ENCODE results near the gene ARFGAP3. TPM values are rescaled to one million over a fixed set of nuclear protein-coding genes. Genes with fewer than 3 reads are reported as not detected.

The ARFGAP3 gene
- total RNA-seq, 1 donor from 2014 or later, result 39.9 TPM

DNA sequence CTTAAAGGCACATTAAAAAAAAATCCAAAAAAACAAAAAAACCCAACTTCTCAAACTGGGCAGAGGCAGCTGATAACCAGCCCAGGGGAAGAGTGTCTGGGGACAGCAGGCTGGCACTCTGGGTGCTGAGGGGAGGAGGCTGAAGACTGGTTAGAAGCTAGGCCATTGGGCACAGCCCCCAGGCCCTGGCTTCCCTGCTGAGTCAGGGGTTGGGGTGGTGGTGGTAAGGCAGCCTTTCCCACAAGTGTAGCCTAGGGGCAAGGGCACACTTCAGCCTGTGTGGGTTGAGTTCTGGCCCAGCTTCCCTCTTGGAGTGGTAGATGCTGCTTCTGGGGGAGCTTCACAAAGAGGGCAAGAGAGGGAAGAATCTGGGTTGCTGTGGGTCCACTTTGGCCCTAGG lies 16.3 kb upstream of the ARFGAP3 start:
- H3K27ac ChIP-seq, result no peak overlapping the region
- intact Hi-C loops (cut with DNase I), result no loop called here
- TF ChIP-seq, protein P1, sequence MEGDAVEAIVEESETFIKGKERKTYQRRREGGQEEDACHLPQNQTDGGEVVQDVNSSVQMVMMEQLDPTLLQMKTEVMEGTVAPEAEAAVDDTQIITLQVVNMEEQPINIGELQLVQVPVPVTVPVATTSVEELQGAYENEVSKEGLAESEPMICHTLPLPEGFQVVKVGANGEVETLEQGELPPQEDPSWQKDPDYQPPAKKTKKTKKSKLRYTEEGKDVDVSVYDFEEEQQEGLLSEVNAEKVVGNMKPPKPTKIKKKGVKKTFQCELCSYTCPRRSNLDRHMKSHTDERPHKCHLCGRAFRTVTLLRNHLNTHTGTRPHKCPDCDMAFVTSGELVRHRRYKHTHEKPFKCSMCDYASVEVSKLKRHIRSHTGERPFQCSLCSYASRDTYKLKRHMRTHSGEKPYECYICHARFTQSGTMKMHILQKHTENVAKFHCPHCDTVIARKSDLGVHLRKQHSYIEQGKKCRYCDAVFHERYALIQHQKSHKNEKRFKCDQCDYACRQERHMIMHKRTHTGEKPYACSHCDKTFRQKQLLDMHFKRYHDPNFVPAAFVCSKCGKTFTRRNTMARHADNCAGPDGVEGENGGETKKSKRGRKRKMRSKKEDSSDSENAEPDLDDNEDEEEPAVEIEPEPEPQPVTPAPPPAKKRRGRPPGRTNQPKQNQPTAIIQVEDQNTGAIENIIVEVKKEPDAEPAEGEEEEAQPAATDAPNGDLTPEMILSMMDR (IDR thresholded peaks at IDR 0.05), result no peak
- H3K9me3 ChIP-seq, result no peaks in the 10 kb centered on the region
- ATAC-seq (no peak), DNase-seq (no peak)
- no peak overlapping the region for H3K4me3 ChIP-seq
- H3K36me3 ChIP-seq, result peaks cover 92% of the 10 kb centered on the region
- H3K27me3 ChIP-seq (ENCODE audit: low read depth), result no peaks in the 10 kb centered on the region
- H3K4me1 ChIP-seq, result peaks cover 13% of the 10 kb centered on the region

DNA sequence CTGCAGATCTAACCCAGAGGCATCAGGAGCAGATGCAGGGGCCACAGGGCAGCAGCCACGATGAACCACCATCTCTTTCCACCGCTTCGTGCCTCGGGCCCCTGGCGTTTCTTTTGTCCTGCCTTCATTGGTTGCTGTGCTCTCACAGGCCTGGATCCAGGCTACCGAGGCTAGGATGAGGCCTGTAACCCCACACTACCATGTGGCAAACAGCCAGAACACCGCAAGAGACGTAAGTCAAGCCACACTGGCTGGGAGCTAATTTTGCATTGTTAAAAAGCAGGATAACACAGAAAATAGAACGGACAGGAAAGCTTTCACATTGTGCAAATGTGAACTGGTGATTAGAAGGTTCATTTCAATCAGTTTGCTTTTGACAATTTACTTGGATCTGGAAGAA lies 15.7 kb upstream of the ARFGAP3 start:
- Histone ChIP-seq H3K4me3 (no peak overlapping the region), H3K4me1 (peaks cover 14% of the 10 kb centered on the region), H3K27me3 (ENCODE audit: low read depth) (no peaks in the 10 kb centered on the region), H3K27ac (no peak overlapping the region), H3K36me3 (peaks cover 87% of the 10 kb centered on the region), H3K9me3 (no peaks in the 10 kb centered on the region)
- ATAC-seq, result no peak
- DNase-seq, result no peak
- TF ChIP-seq, protein P1 (IDR thresholded peaks at IDR 0.05), result no peak
- intact Hi-C loops (cut with DNase I), result no loop called here

DNA sequence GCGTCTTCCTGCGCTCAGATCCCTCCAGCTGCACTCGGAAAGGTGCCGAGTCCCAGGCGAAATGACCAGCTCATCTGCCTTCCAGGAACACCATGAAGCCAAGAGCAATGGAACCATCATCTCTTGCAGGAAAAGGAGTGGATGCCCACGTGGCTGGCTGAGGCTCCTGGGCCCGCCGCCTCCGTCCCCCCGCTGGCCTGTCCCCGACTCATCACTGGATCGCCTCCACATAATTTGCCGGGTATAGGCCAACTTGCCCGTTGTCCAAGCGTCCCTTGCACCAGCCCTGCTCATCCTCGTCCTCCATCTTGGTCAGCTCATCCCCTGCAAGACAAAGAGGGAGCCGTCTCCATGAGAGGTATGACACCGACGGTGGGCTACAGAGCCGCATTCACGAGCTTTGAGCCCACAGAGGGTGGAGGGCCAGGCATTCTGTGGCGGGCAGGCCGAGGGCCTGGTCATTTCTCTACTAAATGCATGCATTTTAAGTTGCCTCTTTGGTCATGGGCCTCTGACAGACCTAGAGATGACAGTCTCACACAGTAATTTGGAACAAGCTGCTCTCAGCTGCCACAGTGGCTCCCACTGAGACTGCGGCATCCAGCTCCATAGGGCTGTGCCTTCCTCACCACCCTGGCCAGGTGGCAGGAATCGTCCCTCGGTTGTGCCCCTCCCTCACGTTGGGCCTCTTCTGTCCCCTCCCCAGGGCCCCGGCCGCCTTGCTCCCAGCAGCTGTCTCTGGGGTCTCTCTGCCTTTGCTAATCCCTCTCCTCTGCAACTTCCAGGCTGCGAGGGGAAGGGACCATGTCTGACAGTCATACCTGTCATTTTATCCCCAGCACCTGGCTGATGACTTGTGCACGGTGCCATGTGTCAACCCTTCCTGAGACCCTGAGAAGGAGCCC lies 14.3 kb upstream of the ARFGAP3 start:
- H3K36me3 ChIP-seq, result peaks cover 73% of the 10 kb centered on the region
- DNase-seq, result no peak

DNA sequence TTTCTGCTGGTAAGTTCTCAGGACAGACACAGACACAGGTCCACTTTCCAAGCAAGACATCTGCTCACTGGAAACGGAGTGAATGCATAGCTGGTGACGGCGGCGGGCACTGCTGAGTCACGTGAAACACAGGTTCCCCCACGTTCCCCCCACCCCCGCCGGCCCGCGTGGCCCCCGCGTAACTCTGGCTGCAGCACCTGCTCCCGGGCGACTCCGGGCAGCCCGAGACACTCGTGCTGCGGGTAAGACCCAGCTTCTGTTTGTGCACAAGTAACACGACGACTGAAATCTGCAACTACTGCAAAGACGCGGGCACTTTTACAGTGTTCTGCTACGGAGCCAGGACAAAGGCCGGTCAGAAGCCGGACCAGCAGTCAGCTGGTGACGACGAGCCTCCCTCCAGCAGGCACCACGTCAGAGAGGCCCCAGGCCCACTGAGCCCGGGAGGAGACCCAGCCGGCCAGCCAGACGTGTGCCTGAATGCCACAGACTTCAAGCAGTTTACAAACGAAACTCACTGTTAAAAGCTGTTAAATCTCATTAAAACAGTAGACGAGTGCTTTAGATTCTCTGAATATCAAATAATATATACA lies 12.9 kb upstream of the ARFGAP3 start:
- H3K36me3 ChIP-seq, result peaks cover 59% of the 10 kb centered on the region
- no peaks in the 10 kb centered on the region for H3K9me3 ChIP-seq
- peaks cover 14% of the 10 kb centered on the region for H3K4me1 ChIP-seq
- no peak for ATAC-seq
- H3K27ac ChIP-seq, result no peak overlapping the region
- TF ChIP-seq, protein P1 (IDR thresholded peaks at IDR 0.05), result no peak
- DNase-seq, result no peak
- intact Hi-C loops (cut with DNase I), result no loop called here
- no peaks in the 10 kb centered on the region for H3K27me3 ChIP-seq (ENCODE audit: low read depth)
- no peak overlapping the region for H3K4me3 ChIP-seq

More for the DNA sequence above, 14.3 kb upstream of the ARFGAP3 start:
- H3K27ac ChIP-seq, result no peak overlapping the region
- no peaks in the 10 kb centered on the region for H3K9me3 ChIP-seq
- ATAC-seq, result no peak
- TF ChIP-seq, protein P1 (IDR thresholded peaks at IDR 0.05), result no peak
- no peak overlapping the region for H3K4me3 ChIP-seq
- no peaks in the 10 kb centered on the region for H3K27me3 ChIP-seq (ENCODE audit: low read depth)
- intact Hi-C loops (cut with DNase I), result no loop called here
- peaks cover 14% of the 10 kb centered on the region for H3K4me1 ChIP-seq

DNA sequence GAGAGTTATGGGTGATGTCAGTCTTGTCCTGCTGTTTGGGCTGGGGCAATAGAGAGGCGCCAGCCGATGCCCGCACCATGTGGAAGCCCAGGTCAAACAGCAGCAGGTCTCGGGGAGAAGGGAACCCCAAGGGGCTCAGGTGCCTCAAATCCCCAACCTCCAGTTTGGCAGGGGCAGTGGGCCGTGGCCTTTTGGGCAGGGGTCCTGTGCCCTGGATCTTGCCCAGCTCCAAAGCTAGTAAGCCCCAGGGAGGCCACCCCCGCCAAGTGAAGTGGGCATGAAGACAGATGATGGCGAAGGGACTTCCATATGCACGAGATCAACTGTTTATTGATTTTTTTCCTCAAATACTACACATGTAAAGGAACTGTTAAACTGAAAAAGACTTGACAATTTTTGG lies 12.4 kb upstream of the ARFGAP3 start:
- Histone ChIP-seq H3K4me3 (no peak overlapping the region), H3K9me3 (no peaks in the 10 kb centered on the region), H3K36me3 (peaks cover 53% of the 10 kb centered on the region), H3K27ac (peak overlapping the region; percentile 67), H3K4me1 (peaks cover 14% of the 10 kb centered on the region), H3K27me3 (ENCODE audit: low read depth) (no peaks in the 10 kb centered on the region)
- ATAC-seq, result no peak
- intact Hi-C loops (cut with DNase I), result no loop called here
- DNase-seq, result no peak
- TF ChIP-seq, protein P1 (IDR thresholded peaks at IDR 0.05), result no peak

Data from lower lobe of right lung (tissue), 2 donors.